Hepatocyte (in vitro differentiated cells): Measurements from ENCODE around the gene SPOCK3.

ENCODE experiments used
- EZH2 ChIP-seq: fragments of 200-600 bp; sonication (generic); IDR thresholded peaks from 2 replicates; pipeline ENCODE4 v1.6.1; 2016; ENCODE audit warnings: antibody characterized with exemption, mild to moderate bottlenecking, borderline replicate concordance
- EZH2phosphoT487 ChIP-seq: fragments of 200-600 bp; sonication (generic); IDR thresholded peaks from one replicate; pipeline ENCODE4 v1.6.1; 2018; ENCODE audit warnings: antibody characterized with exemption, mild to moderate bottlenecking, low read depth, moderate library complexity; ENCODE audit not compliant: unreplicated experiment, severe bottlenecking
- TF ChIP-seq, protein P1 (sequence below): fragments of 200-600 bp; sonication (generic); IDR thresholded peaks from 2 replicates; pipeline ENCODE4 v1.5.1; 2016; ENCODE audit warnings: antibody characterized with exemption, mild to moderate bottlenecking; ENCODE audit not compliant: poor library complexity

DNA sequence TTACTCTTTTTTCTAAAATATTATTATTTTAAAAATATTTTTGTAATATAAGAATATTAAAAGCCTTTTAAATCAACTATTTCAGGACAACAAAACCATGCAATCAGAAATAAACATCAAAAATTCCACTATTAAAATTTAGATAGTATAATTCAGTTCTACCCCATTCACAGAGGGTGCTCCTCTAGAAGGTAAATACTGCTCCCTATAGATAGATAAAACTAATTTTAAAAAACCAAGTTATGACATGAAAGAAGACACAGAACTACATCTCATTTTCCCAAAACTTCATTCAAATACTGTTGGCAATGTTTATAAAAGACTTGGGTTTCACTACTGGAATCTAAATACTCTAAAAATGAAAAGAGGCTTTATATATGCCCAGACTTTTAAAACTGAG is 219.3 kb downstream of the SPOCK3 start:
- TF ChIP-seq, protein P1, sequence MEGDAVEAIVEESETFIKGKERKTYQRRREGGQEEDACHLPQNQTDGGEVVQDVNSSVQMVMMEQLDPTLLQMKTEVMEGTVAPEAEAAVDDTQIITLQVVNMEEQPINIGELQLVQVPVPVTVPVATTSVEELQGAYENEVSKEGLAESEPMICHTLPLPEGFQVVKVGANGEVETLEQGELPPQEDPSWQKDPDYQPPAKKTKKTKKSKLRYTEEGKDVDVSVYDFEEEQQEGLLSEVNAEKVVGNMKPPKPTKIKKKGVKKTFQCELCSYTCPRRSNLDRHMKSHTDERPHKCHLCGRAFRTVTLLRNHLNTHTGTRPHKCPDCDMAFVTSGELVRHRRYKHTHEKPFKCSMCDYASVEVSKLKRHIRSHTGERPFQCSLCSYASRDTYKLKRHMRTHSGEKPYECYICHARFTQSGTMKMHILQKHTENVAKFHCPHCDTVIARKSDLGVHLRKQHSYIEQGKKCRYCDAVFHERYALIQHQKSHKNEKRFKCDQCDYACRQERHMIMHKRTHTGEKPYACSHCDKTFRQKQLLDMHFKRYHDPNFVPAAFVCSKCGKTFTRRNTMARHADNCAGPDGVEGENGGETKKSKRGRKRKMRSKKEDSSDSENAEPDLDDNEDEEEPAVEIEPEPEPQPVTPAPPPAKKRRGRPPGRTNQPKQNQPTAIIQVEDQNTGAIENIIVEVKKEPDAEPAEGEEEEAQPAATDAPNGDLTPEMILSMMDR: no peak
- no peak for TF ChIP-seq EZH2
- TF ChIP-seq EZH2phosphoT487: no peak
